Measurements from ENCODE around the gene MVB12B.

MVB12B gene

DNA sequence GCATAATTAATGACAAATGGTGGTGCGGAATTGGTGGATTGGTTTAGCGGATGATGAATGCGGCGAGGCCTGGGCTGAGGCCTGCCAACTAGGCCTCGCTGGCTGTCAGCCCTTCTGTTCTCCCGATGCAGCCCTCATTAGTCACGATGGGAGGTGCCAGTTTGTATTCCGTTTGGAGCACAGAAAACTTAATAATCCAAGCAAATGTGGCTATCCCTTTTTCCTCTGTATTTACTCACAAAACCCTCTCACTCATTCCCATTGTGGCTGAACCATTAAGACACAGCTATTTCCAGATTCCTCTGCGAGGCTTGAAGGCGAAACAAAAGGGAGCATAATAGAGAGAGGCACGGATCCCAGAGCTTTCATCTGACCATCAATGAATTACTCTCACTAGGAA lies 114.3 kb downstream of the MVB12B start:
- H3K23ac ChIP-seq (ENCODE audit: low read length), result no peak overlapping the region
- no peaks in the 10 kb centered on the region for H3K79me1 ChIP-seq (ENCODE audit: low read length)
- peaks cover 0 to 4% of the 10 kb centered on the region in 2 experiments for H3K36me3 ChIP-seq (ENCODE audit: control insufficient read depth in 1 of 2, insufficient read depth in 2 of 2, low read length in 2 of 2)
- H4K91ac ChIP-seq (ENCODE audit: low read depth, low read length), result no peak overlapping the region
- H3K14ac ChIP-seq (ENCODE audit: low read length), result no peak overlapping the region
- 100% methylated on average over 3 of the region's 11 CpGs for WGBS (ENCODE audit: extremely low coverage, insufficient coverage, insufficient read length)
- peak overlapping the region; percentile 12 for H3K9ac ChIP-seq (ENCODE audit: low read length)
- peaks cover 0 to 2% of the 10 kb centered on the region in 2 experiments for H3K4me1 ChIP-seq (ENCODE audit: control insufficient read depth in 1 of 2, insufficient read depth in 2 of 2, low read length in 2 of 2)
- no peak overlapping the region for H3K27ac ChIP-seq (ENCODE audit: low read depth, low read length)
- no peak overlapping the region for H3K4me3 ChIP-seq (ENCODE audit: low read depth, low read length)
- no peak for DNase-seq
- no peaks in the 10 kb centered on the region for H3K27me3 ChIP-seq (ENCODE audit: insufficient read depth, low read length)
- H2AFZ ChIP-seq (ENCODE audit: insufficient read depth, low read length, poor library complexity), result no peak overlapping the region
- no peaks in the 10 kb centered on the region for H3K79me2 ChIP-seq (ENCODE audit: control insufficient read depth, insufficient read depth, low read length, poor library complexity)
- H2BK5ac ChIP-seq (ENCODE audit: low read depth, low read length, poor library complexity), result no peak overlapping the region
- H3K4me2 ChIP-seq (ENCODE audit: low read length), result no peak overlapping the region
- no peak overlapping the region for H3K18ac ChIP-seq (ENCODE audit: low read length)
- no peak overlapping the region for H2BK12ac ChIP-seq (ENCODE audit: low read length)
- no peak overlapping the region for H4K12ac ChIP-seq (ENCODE audit: low read depth, low read length)
- H4K8ac ChIP-seq (ENCODE audit: low read depth, low read length), result no peak overlapping the region
- no peak overlapping the region for H2AK5ac ChIP-seq (ENCODE audit: low read length)
- H3K9me3 ChIP-seq (ENCODE audit: insufficient read depth, low read depth, low read length), result no peaks in the 10 kb centered on the region
- H2BK120ac ChIP-seq (ENCODE audit: insufficient read depth, low read length, poor library complexity), result no peak overlapping the region
- H3K4ac ChIP-seq (ENCODE audit: low read depth, low read length), result no peak overlapping the region

GRCh38 chr9:126442636-126443035 lies 116.0 kb downstream of the MVB12B start:
- H3K14ac ChIP-seq (ENCODE audit: low read length), result no peak overlapping the region
- no peak overlapping the region for H3K18ac ChIP-seq (ENCODE audit: low read length)
- H2AK5ac ChIP-seq (ENCODE audit: low read length), result no peak overlapping the region
- H3K36me3 ChIP-seq (ENCODE audit: control insufficient read depth in 1 of 2, insufficient read depth in 2 of 2, low read length in 2 of 2), result peaks cover 0 to 4% of the 10 kb centered on the region in 2 experiments
- no peak overlapping the region for H3K23ac ChIP-seq (ENCODE audit: low read length)
- H3K79me2 ChIP-seq (ENCODE audit: control insufficient read depth, insufficient read depth, low read length, poor library complexity), result no peaks in the 10 kb centered on the region
- H4K8ac ChIP-seq (ENCODE audit: low read depth, low read length), result no peak overlapping the region
- no peak overlapping the region for H2BK12ac ChIP-seq (ENCODE audit: low read length)
- no peak overlapping the region for H3K27ac ChIP-seq (ENCODE audit: low read depth, low read length)
- no peak overlapping the region for H3K4ac ChIP-seq (ENCODE audit: low read depth, low read length)
- no peaks in the 10 kb centered on the region for H3K4me1 ChIP-seq (ENCODE audit: control insufficient read depth in 1 of 2, insufficient read depth in 2 of 2, low read length in 2 of 2)
- H2BK5ac ChIP-seq (ENCODE audit: low read depth, low read length, poor library complexity), result no peak overlapping the region
- no peaks in the 10 kb centered on the region for H3K79me1 ChIP-seq (ENCODE audit: low read length)
- H3K4me2 ChIP-seq (ENCODE audit: low read length), result no peak overlapping the region
- DNase-seq, result no peak
- H3K9ac ChIP-seq (ENCODE audit: low read length), result no peak overlapping the region
- no peaks in the 10 kb centered on the region for H3K27me3 ChIP-seq (ENCODE audit: insufficient read depth, low read length)
- no peak overlapping the region for H2AFZ ChIP-seq (ENCODE audit: insufficient read depth, low read length, poor library complexity)
- H3K4me3 ChIP-seq (ENCODE audit: low read depth, low read length), result no peak overlapping the region
- H4K91ac ChIP-seq (ENCODE audit: low read depth, low read length), result no peak overlapping the region
- no peak overlapping the region for H2BK120ac ChIP-seq (ENCODE audit: insufficient read depth, low read length, poor library complexity)
- no CpG with 5 or more reads among the region's 3 CpGs for WGBS (ENCODE audit: extremely low coverage, insufficient coverage, insufficient read length)
- no peaks in the 10 kb centered on the region for H3K9me3 ChIP-seq (ENCODE audit: insufficient read depth, low read depth, low read length)
- H4K12ac ChIP-seq (ENCODE audit: low read depth, low read length), result no peak overlapping the region

GRCh38 chr9:126443144-126443543 lies 116.5 kb downstream of the MVB12B start:
- no peak overlapping the region for H3K14ac ChIP-seq (ENCODE audit: low read length)
- no peak overlapping the region for H2AK5ac ChIP-seq (ENCODE audit: low read length)
- H3K18ac ChIP-seq (ENCODE audit: low read length), result no peak overlapping the region
- H2BK5ac ChIP-seq (ENCODE audit: low read depth, low read length, poor library complexity), result no peak overlapping the region
- H4K8ac ChIP-seq (ENCODE audit: low read depth, low read length), result no peak overlapping the region
- H2BK120ac ChIP-seq (ENCODE audit: insufficient read depth, low read length, poor library complexity), result no peak overlapping the region
- no peak overlapping the region for H2AFZ ChIP-seq (ENCODE audit: insufficient read depth, low read length, poor library complexity)
- no peak overlapping the region for H4K12ac ChIP-seq (ENCODE audit: low read depth, low read length)
- H3K27ac ChIP-seq (ENCODE audit: low read depth, low read length), result no peak overlapping the region
- H3K4me1 ChIP-seq (ENCODE audit: control insufficient read depth in 1 of 2, insufficient read depth in 2 of 2, low read length in 2 of 2), result no peaks in the 10 kb centered on the region
- no peaks in the 10 kb centered on the region for H3K27me3 ChIP-seq (ENCODE audit: insufficient read depth, low read length)
- no peak overlapping the region for H3K4me3 ChIP-seq (ENCODE audit: low read depth, low read length)
- WGBS (ENCODE audit: extremely low coverage, insufficient coverage, insufficient read length), result no CpG with 5 or more reads among the region's 3 CpGs
- no peak overlapping the region for H3K4me2 ChIP-seq (ENCODE audit: low read length)
- H4K91ac ChIP-seq (ENCODE audit: low read depth, low read length), result no peak overlapping the region
- H3K9me3 ChIP-seq (ENCODE audit: insufficient read depth, low read depth, low read length), result no peaks in the 10 kb centered on the region
- H3K4ac ChIP-seq (ENCODE audit: low read depth, low read length), result no peak overlapping the region
- H3K9ac ChIP-seq (ENCODE audit: low read length), result no peak overlapping the region
- H3K79me1 ChIP-seq (ENCODE audit: low read length), result no peaks in the 10 kb centered on the region
- no peak overlapping the region for H2BK12ac ChIP-seq (ENCODE audit: low read length)
- H3K23ac ChIP-seq (ENCODE audit: low read length), result no peak overlapping the region
- H3K79me2 ChIP-seq (ENCODE audit: control insufficient read depth, insufficient read depth, low read length, poor library complexity), result no peaks in the 10 kb centered on the region
- DNase-seq, result no peak
- peaks cover 0 to 4% of the 10 kb centered on the region in 2 experiments for H3K36me3 ChIP-seq (ENCODE audit: control insufficient read depth in 1 of 2, insufficient read depth in 2 of 2, low read length in 2 of 2)

GRCh38 chr9:126448136-126448535 lies 121.5 kb downstream of the MVB12B start:
- Histone ChIP-seq H3K18ac (ENCODE audit: low read length) (no peak overlapping the region), H3K79me1 (ENCODE audit: low read length) (no peaks in the 10 kb centered on the region), H2BK12ac (ENCODE audit: low read length) (no peak overlapping the region), H2BK120ac (ENCODE audit: insufficient read depth, low read length, poor library complexity) (no peak overlapping the region), H3K9me3 (ENCODE audit: insufficient read depth, low read depth, low read length) (no peaks in the 10 kb centered on the region), H3K4me1 (ENCODE audit: control insufficient read depth in 1 of 2, insufficient read depth in 2 of 2, low read length in 2 of 2) (no peaks in the 10 kb centered on the region), H3K23ac (ENCODE audit: low read length) (no peak overlapping the region), H3K4me2 (ENCODE audit: low read length) (no peak overlapping the region), H3K36me3 (ENCODE audit: control insufficient read depth in 1 of 2, insufficient read depth in 2 of 2, low read length in 2 of 2) (peaks cover 0 to 7% of the 10 kb centered on the region in 2 experiments), H2AFZ (ENCODE audit: insufficient read depth, low read length, poor library complexity) (no peak overlapping the region), H2AK5ac (ENCODE audit: low read length) (no peak overlapping the region), H3K27ac (ENCODE audit: low read depth, low read length) (no peak overlapping the region), H4K12ac (ENCODE audit: low read depth, low read length) (no peak overlapping the region), H3K27me3 (ENCODE audit: insufficient read depth, low read length) (no peaks in the 10 kb centered on the region), H3K4ac (ENCODE audit: low read depth, low read length) (no peak overlapping the region), H3K79me2 (ENCODE audit: control insufficient read depth, insufficient read depth, low read length, poor library complexity) (no peaks in the 10 kb centered on the region), H3K4me3 (ENCODE audit: low read depth, low read length) (no peak overlapping the region), H4K91ac (ENCODE audit: low read depth, low read length) (no peak overlapping the region), H4K8ac (ENCODE audit: low read depth, low read length) (no peak overlapping the region), H3K14ac (ENCODE audit: low read length) (no peak overlapping the region), H3K9ac (ENCODE audit: low read length) (no peak overlapping the region), H2BK5ac (ENCODE audit: low read depth, low read length, poor library complexity) (no peak overlapping the region)
- DNase-seq, result no peak
- WGBS (ENCODE audit: extremely low coverage, insufficient coverage, insufficient read length), result no CpG with 5 or more reads among the region's 2 CpGs
